ENCODE measurements around the gene PCNX1. TPM values are rescaled to one million over a fixed set of nuclear protein-coding genes. Genes with fewer than 3 reads are reported as not detected.

Gene PCNX1
- total RNA-seq, 1 experiment from 2014 or later: 48.0 TPM

DNA sequence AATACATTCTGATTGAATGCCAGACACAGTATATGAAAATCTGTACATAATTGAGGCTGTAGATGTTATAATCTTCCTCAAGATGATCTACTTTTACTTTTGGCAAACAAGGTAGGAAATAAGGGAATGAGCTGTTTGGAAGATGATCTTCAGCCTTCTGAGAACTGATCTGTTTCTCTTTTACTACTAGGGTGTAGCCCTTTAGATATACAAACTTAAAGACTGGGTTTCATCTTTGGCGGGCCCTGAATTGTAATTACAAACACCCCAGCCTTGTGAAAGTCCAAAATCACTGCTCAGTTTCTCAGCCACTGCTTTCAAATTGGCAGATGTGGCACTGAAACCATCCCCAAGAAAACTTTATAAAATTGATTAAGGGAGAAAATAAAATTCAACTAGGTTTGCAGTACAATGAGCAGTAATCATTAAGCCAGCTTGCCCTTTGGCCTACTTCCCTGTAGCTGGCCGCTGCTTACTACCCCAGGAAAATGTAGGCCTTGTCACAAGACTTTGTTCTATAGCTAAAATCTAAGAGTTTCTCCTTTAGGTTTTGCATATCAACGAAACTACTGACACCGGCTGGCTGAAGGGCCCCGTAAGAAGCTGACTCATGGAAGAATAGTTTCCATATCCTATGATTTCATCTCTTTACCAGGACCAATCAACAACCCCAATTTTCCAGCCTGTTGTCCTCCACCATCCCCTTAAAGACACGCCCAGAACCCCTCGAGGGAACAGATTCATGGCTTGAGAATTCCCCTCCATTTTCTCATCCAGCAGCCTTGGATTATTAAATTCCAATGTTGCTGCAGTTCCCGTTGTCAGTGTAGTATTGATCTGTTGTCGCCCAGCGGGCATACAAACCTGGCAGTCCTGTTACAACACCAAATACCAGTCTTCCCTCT is 210.8 kb downstream of the PCNX1 start:
- Histone ChIP-seq H3K27me3 (ENCODE audit: insufficient read depth, low read length) (no peaks in the 10 kb centered on the region), H2BK15ac (ENCODE audit: low read depth, low read length) (no peak overlapping the region), H3K9me3 (ENCODE audit: control insufficient read depth, low read depth, low read length) (no peaks in the 10 kb centered on the region), H3K79me2 (ENCODE audit: insufficient read depth, low read length) (no peaks in the 10 kb centered on the region), H2BK120ac (ENCODE audit: low read depth, low read length, poor library complexity, severe bottlenecking) (no peak overlapping the region), H4K91ac (ENCODE audit: insufficient read length, low read depth, low read length) (no peak overlapping the region), H3K9ac (ENCODE audit: extremely low read depth, insufficient read length, low read length) (no peak overlapping the region), H2BK5ac (ENCODE audit: insufficient read length, low read length) (no peak overlapping the region), H3K27ac (ENCODE audit: insufficient read length, low read depth, low read length) (no peak overlapping the region), H3K79me1 (ENCODE audit: insufficient read depth, low read depth, low read length, poor library complexity, severe bottlenecking) (no peaks in the 10 kb centered on the region), H3K4me2 (ENCODE audit: insufficient read depth, insufficient read length, low read length) (no peak overlapping the region), H3K23me2 (ENCODE audit: insufficient read length, low read depth, low read length, poor library complexity, severe bottlenecking) (no peaks in the 10 kb centered on the region), H2AK5ac (ENCODE audit: insufficient read length, low read length) (no peak overlapping the region), H4K20me1 (ENCODE audit: control insufficient read depth, insufficient read depth, insufficient read length) (no peaks in the 10 kb centered on the region), H3K23ac (ENCODE audit: insufficient read length, low read depth, low read length) (no peak overlapping the region), H4K8ac (replicated peaks; ENCODE audit: insufficient read length, low read depth, low read length) (no peak overlapping the region), H3K4me1 (ENCODE audit: insufficient read depth, low read length) (no peaks in the 10 kb centered on the region), H3T11ph (ENCODE audit: low read length) (no peak overlapping the region), H3K14ac (ENCODE audit: insufficient read depth, low read length) (no peak overlapping the region), H3K4ac (ENCODE audit: low read depth, low read length) (no peak overlapping the region), H2AFZ (ENCODE audit: low read length) (no peak overlapping the region), H2BK12ac (ENCODE audit: insufficient read length, low read depth, low read length) (no peak overlapping the region), H3K18ac (ENCODE audit: insufficient read length, low read depth, low read length) (no peak overlapping the region), H2BK20ac (ENCODE audit: low read depth, low read length, poor library complexity, severe bottlenecking) (no peak overlapping the region), H4K5ac (ENCODE audit: insufficient read length, low read depth, low read length) (no peak overlapping the region), H3K56ac (ENCODE audit: insufficient read length, low read depth, low read length) (no peak overlapping the region)
- TF ChIP-seq, protein P1, sequence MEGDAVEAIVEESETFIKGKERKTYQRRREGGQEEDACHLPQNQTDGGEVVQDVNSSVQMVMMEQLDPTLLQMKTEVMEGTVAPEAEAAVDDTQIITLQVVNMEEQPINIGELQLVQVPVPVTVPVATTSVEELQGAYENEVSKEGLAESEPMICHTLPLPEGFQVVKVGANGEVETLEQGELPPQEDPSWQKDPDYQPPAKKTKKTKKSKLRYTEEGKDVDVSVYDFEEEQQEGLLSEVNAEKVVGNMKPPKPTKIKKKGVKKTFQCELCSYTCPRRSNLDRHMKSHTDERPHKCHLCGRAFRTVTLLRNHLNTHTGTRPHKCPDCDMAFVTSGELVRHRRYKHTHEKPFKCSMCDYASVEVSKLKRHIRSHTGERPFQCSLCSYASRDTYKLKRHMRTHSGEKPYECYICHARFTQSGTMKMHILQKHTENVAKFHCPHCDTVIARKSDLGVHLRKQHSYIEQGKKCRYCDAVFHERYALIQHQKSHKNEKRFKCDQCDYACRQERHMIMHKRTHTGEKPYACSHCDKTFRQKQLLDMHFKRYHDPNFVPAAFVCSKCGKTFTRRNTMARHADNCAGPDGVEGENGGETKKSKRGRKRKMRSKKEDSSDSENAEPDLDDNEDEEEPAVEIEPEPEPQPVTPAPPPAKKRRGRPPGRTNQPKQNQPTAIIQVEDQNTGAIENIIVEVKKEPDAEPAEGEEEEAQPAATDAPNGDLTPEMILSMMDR (conservative IDR thresholded peaks at IDR 0.05): no peak
- no peak overlapping the region for H3K4me3 Mint-ChIP-seq
- H3K36me3 Mint-ChIP-seq (ENCODE audit: insufficient read depth in 1 of 3, low read depth in 3 of 3): peaks cover 7 to 18% (median 12%) of the 10 kb centered on the region in 3 experiments
- no CpG with 5 or more reads among the region's 10 CpGs for whole genome bisulfite sequencing (ENCODE audit: extremely low coverage, insufficient read length, low lambda C conversion rate)
- H3K9me3 Mint-ChIP-seq: peaks cover 16 to 18% of the 10 kb centered on the region in 2 experiments
- DNase-seq: no peak
- H3K27ac Mint-ChIP-seq: peak overlapping the region in 1 of 3 experiments; percentile 85; a peak in 3 of 7 replicates
- no peaks in the 10 kb centered on the region for H3K27me3 Mint-ChIP-seq (ENCODE audit: low read depth)
- H3K4me1 Mint-ChIP-seq: peaks cover 6 to 10% of the 10 kb centered on the region in 2 experiments

Measured in H9 (cell line).